Measurements from ENCODE around the gene ZNF879.

DNA sequence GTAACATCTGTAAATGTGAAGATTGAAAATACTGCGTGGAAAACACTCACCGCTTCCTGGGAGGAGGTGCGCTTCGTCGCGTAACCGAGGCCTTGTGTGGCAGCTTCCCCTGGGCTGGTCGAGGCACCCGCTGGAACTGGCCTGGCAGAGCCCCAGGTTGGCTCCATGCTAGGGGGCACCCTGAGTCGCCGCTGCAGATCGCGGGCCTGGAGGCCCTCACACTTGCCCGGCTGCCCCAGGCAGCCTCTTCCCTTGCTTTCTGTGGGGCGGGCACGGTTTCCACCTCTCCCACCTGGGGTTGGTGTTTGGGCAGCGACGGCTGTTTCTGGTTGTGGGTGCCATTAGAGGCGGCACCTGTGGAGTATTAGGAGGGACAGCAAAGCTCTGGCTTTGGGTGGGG, 37.4 kb downstream of the ZNF879 start:
- TF ChIP-seq, protein P1, sequence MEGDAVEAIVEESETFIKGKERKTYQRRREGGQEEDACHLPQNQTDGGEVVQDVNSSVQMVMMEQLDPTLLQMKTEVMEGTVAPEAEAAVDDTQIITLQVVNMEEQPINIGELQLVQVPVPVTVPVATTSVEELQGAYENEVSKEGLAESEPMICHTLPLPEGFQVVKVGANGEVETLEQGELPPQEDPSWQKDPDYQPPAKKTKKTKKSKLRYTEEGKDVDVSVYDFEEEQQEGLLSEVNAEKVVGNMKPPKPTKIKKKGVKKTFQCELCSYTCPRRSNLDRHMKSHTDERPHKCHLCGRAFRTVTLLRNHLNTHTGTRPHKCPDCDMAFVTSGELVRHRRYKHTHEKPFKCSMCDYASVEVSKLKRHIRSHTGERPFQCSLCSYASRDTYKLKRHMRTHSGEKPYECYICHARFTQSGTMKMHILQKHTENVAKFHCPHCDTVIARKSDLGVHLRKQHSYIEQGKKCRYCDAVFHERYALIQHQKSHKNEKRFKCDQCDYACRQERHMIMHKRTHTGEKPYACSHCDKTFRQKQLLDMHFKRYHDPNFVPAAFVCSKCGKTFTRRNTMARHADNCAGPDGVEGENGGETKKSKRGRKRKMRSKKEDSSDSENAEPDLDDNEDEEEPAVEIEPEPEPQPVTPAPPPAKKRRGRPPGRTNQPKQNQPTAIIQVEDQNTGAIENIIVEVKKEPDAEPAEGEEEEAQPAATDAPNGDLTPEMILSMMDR (conservative IDR thresholded peaks at IDR 0.05), result no peak
- TF ChIP-seq ZFX (IDR thresholded peaks at IDR 0.05), result no peak
